ENCODE results near the gene SORCS2. TPM values are rescaled to one million over a fixed set of nuclear protein-coding genes. Genes with fewer than 3 reads are reported as not detected.

SORCS2 gene
- total RNA-seq, 2 experiments from 2014 or later = 0.07 to 0.15 TPM

- Mint-ChIP-seq H3K4me3 (no peak overlapping the region), H3K36me3 (ENCODE audit: low read depth) (no peaks in the 10 kb centered on the region), H3K27ac (no peak overlapping the region), H3K9me3 (no peaks in the 10 kb centered on the region), H3K4me1 (ENCODE audit: low read depth) (no peaks in the 10 kb centered on the region), H3K27me3 (ENCODE audit: low read depth) (no peaks in the 10 kb centered on the region)
- DNase-seq = no peak
- intact Hi-C loops (cut with micrococcal nuclease) = no loop called here
- CTCF ChIA-PET = interaction anchor here (1.6 kb wide), 1 partner anchor 24 kb away, joined by 7 read pairs; no protein-coding TSS in a partner anchor
Measured at GRCh38 chr4:7359400-7360062, 167.2 kb downstream of the SORCS2 start.

GRCh38 chr4:7360806-7361205 lies 168.5 kb downstream of the SORCS2 start:
- intact Hi-C loops (cut with micrococcal nuclease) = no loop called here
- H3K9me3 Mint-ChIP-seq = no peaks in the 10 kb centered on the region
- no peaks in the 10 kb centered on the region for H3K36me3 Mint-ChIP-seq (ENCODE audit: low read depth)
- no peaks in the 10 kb centered on the region for H3K27me3 Mint-ChIP-seq (ENCODE audit: low read depth)
- CTCF ChIA-PET = interaction anchor here (0.6 kb wide), 1 partner anchor 184 kb away, joined by 3 read pairs; no protein-coding TSS in a partner anchor
- no peak for DNase-seq
- no peaks in the 10 kb centered on the region for H3K4me1 Mint-ChIP-seq (ENCODE audit: low read depth)
- no peak overlapping the region for H3K27ac Mint-ChIP-seq
- H3K4me3 Mint-ChIP-seq = no peak overlapping the region

GRCh38 chr4:7361280-7361895 lies 169.1 kb downstream of the SORCS2 start:
- H3K9me3 Mint-ChIP-seq = no peaks in the 10 kb centered on the region
- no peak overlapping the region for H3K27ac Mint-ChIP-seq
- no peaks in the 10 kb centered on the region for H3K4me1 Mint-ChIP-seq (ENCODE audit: low read depth)
- DNase-seq = no peak
- H3K27me3 Mint-ChIP-seq (ENCODE audit: low read depth) = peaks cover under 1% of the 10 kb centered on the region
- CTCF ChIA-PET = no interaction called here
- H3K36me3 Mint-ChIP-seq (ENCODE audit: low read depth) = no peaks in the 10 kb centered on the region
- intact Hi-C loops (cut with micrococcal nuclease) = no loop called here
- H3K4me3 Mint-ChIP-seq = no peak overlapping the region

GRCh38 chr4:7362341-7362740 lies 170.0 kb downstream of the SORCS2 start:
- no peak for DNase-seq
- Mint-ChIP-seq H3K36me3 (ENCODE audit: low read depth) (no peaks in the 10 kb centered on the region), H3K27me3 (ENCODE audit: low read depth) (peaks cover 3% of the 10 kb centered on the region), H3K9me3 (no peaks in the 10 kb centered on the region), H3K27ac (no peak overlapping the region), H3K4me3 (no peak overlapping the region), H3K4me1 (ENCODE audit: low read depth) (no peaks in the 10 kb centered on the region)
- CTCF ChIA-PET = no interaction called here
- intact Hi-C loops (cut with micrococcal nuclease) = no loop called here

GRCh38 chr4:7362862-7363430 lies 170.6 kb downstream of the SORCS2 start:
- Mint-ChIP-seq H3K36me3 (ENCODE audit: low read depth) (no peaks in the 10 kb centered on the region), H3K4me3 (no peak overlapping the region), H3K27me3 (ENCODE audit: low read depth) (peaks cover 3% of the 10 kb centered on the region), H3K9me3 (no peaks in the 10 kb centered on the region), H3K27ac (no peak overlapping the region), H3K4me1 (ENCODE audit: low read depth) (no peaks in the 10 kb centered on the region)
- CTCF ChIA-PET = no interaction called here
- DNase-seq = no peak
- intact Hi-C loops (cut with micrococcal nuclease) = no loop called here

GRCh38 chr4:7364979-7365378 lies 172.6 kb downstream of the SORCS2 start:
- Mint-ChIP-seq H3K27me3 (ENCODE audit: low read depth) (peaks cover 3% of the 10 kb centered on the region), H3K36me3 (ENCODE audit: low read depth) (no peaks in the 10 kb centered on the region), H3K9me3 (no peaks in the 10 kb centered on the region), H3K4me3 (no peak overlapping the region), H3K4me1 (ENCODE audit: low read depth) (no peaks in the 10 kb centered on the region), H3K27ac (no peak overlapping the region)
- DNase-seq = no peak
- intact Hi-C loops (cut with micrococcal nuclease) = no loop called here
- CTCF ChIA-PET = interaction anchor here (0.8 kb wide), 1 partner anchor 29 kb away, joined by 3 read pairs; no protein-coding TSS in a partner anchor

- Mint-ChIP-seq H3K27me3 (ENCODE audit: low read depth) (peaks cover 3% of the 10 kb centered on the region), H3K27ac (no peak overlapping the region), H3K36me3 (ENCODE audit: low read depth) (no peaks in the 10 kb centered on the region), H3K9me3 (no peaks in the 10 kb centered on the region), H3K4me1 (ENCODE audit: low read depth) (no peaks in the 10 kb centered on the region), H3K4me3 (no peak overlapping the region)
- DNase-seq = no peak
- CTCF ChIA-PET = no interaction called here
- intact Hi-C loops (cut with micrococcal nuclease) = no loop called here
Measured at GRCh38 chr4:7365462-7366179, 173.3 kb downstream of the SORCS2 start.

GRCh38 chr4:7366180-7366945 lies 174.0 kb downstream of the SORCS2 start:
- Mint-ChIP-seq H3K4me1 (ENCODE audit: low read depth) (no peaks in the 10 kb centered on the region), H3K27ac (no peak overlapping the region), H3K27me3 (ENCODE audit: low read depth) (peaks cover 3% of the 10 kb centered on the region), H3K9me3 (no peaks in the 10 kb centered on the region), H3K4me3 (no peak overlapping the region), H3K36me3 (ENCODE audit: low read depth) (no peaks in the 10 kb centered on the region)
- DNase-seq = no peak
- intact Hi-C loops (cut with micrococcal nuclease) = no loop called here
- CTCF ChIA-PET = no interaction called here

GRCh38 chr4:7366954-7367353 lies 174.6 kb downstream of the SORCS2 start:
- Mint-ChIP-seq H3K4me3 (no peak overlapping the region), H3K36me3 (ENCODE audit: low read depth) (no peaks in the 10 kb centered on the region), H3K27me3 (ENCODE audit: low read depth) (peaks cover 3% of the 10 kb centered on the region), H3K9me3 (no peaks in the 10 kb centered on the region), H3K27ac (no peak overlapping the region), H3K4me1 (ENCODE audit: low read depth) (no peaks in the 10 kb centered on the region)
- CTCF ChIA-PET = no interaction called here
- no peak for DNase-seq
- intact Hi-C loops (cut with micrococcal nuclease) = no loop called here

- CTCF ChIA-PET = no interaction called here
- Mint-ChIP-seq H3K4me1 (ENCODE audit: low read depth) (no peaks in the 10 kb centered on the region), H3K9me3 (no peaks in the 10 kb centered on the region), H3K27me3 (ENCODE audit: low read depth) (peaks cover 3% of the 10 kb centered on the region), H3K36me3 (ENCODE audit: low read depth) (no peaks in the 10 kb centered on the region), H3K4me3 (no peak overlapping the region), H3K27ac (no peak overlapping the region)
- no peak for DNase-seq
- intact Hi-C loops (cut with micrococcal nuclease) = no loop called here
Measured at GRCh38 chr4:7367406-7367805, 175.1 kb downstream of the SORCS2 start.

- no peaks in the 10 kb centered on the region for H3K36me3 Mint-ChIP-seq (ENCODE audit: low read depth)
- no peak for DNase-seq
- H3K27ac Mint-ChIP-seq = no peak overlapping the region
- no peaks in the 10 kb centered on the region for H3K9me3 Mint-ChIP-seq
- no peaks in the 10 kb centered on the region for H3K4me1 Mint-ChIP-seq (ENCODE audit: low read depth)
- CTCF ChIA-PET = no interaction called here
- no peak overlapping the region for H3K4me3 Mint-ChIP-seq
- intact Hi-C loops (cut with micrococcal nuclease) = no loop called here
- H3K27me3 Mint-ChIP-seq (ENCODE audit: low read depth) = peaks cover 3% of the 10 kb centered on the region
Measured at GRCh38 chr4:7367864-7368277, 175.5 kb downstream of the SORCS2 start.

GRCh38 chr4:7368296-7368695 lies 176.0 kb downstream of the SORCS2 start:
- CTCF ChIA-PET = no interaction called here
- intact Hi-C loops (cut with micrococcal nuclease) = no loop called here
- H3K36me3 Mint-ChIP-seq (ENCODE audit: low read depth) = no peaks in the 10 kb centered on the region
- H3K4me1 Mint-ChIP-seq (ENCODE audit: low read depth) = no peaks in the 10 kb centered on the region
- H3K27ac Mint-ChIP-seq = no peak overlapping the region
- peaks cover 3% of the 10 kb centered on the region for H3K27me3 Mint-ChIP-seq (ENCODE audit: low read depth)
- H3K9me3 Mint-ChIP-seq = no peaks in the 10 kb centered on the region
- H3K4me3 Mint-ChIP-seq = no peak overlapping the region
- no peak for DNase-seq
